Measurements from ENCODE around the gene STARD3.

The STARD3 gene

GRCh38 chr17:39659279-39660010, 22.5 kb downstream of the STARD3 start:
- no peak for DNase-seq (ENCODE audit: low spot score)

DNA sequence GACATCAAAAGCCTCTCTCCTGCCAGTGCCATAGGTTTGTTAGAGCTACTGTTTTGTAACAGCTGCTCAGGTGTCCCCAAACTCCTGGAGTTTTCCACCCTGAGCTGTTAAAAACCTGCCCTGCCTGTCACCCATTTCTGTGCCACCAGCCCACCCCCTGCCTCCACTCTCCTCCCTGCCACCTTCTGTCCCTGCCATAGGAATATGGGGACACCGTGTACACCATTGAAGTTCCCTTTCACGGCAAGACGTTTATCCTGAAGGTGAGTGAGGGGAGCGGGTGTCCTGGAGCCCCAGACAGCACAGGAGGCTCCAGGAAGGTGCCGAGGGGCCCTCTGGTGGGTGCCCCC, 23.0 kb downstream of the STARD3 start:
- no peak for DNase-seq (ENCODE audit: low spot score)

DNA sequence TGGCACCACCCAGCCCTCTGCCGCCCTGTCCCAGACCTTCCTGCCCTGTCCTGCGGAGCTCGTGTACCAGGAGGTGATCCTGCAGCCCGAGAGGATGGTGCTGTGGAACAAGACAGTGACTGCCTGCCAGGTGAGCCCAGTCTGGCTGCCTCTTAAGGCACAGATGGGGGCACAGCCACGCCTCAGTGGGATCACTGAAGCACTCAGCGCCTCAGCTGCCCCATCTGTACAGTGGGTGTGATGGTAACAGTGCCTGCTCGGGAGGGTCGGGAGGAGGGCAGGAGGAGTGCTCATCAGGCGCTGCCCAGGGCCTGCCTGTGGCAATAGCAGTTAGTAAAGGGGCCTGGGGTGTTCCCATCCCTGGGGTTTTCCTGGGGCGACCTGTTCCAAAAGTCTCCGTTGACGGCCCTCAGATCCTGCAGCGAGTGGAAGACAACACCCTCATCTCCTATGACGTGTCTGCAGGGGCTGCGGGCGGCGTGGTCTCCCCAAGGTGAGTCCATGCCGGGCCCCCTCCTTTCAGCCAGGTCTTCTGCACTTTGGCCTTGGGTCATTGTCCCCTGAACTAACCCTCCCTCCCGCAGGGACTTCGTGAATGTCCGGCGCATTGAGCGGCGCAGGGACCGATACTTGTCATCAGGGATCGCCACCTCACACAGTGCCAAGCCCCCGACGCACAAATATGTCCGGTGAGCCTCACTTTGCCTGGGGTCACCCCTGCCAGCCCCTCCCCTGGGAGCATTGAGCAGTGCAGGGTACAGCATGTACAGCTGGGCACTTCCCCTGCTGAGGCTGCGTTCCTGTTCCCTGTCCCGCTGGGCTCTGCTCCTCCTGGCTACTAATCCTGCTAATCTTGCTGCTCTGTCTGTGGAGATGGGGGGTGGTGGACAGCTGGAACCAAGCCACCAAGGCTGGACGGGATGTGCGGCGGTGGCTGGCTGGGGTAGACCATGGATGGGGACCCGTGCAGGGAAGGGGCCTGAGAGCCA, 23.7 kb downstream of the STARD3 start:
- no peak for DNase-seq (ENCODE audit: low spot score)

GRCh38 chr17:39661744-39662541, 25.0 kb downstream of the STARD3 start:
- DNase-seq (ENCODE audit: low spot score): no peak

GRCh38 chr17:39662551-39663339, 25.8 kb downstream of the STARD3 start:
- DNase-seq (ENCODE audit: low spot score): no peak

DNA sequence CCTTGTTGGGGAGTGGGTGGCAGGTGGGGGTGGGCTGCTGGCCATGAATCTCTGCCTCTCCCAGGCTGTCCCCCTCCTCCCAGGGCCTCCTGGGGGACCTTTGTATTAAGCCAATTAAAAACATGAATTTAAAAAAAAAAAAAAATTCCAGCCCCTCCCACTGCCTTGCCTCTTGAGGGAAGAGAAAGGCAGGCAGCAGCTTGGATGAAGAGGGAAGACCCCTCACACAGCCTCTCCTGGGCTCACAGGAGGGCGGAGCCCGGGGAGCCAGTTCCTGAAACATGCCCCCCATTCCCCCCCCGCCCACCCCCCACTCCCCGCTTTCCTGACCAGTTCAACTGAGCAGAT, 26.4 kb downstream of the STARD3 start:
- no peak for DNase-seq (ENCODE audit: low spot score)

DNA sequence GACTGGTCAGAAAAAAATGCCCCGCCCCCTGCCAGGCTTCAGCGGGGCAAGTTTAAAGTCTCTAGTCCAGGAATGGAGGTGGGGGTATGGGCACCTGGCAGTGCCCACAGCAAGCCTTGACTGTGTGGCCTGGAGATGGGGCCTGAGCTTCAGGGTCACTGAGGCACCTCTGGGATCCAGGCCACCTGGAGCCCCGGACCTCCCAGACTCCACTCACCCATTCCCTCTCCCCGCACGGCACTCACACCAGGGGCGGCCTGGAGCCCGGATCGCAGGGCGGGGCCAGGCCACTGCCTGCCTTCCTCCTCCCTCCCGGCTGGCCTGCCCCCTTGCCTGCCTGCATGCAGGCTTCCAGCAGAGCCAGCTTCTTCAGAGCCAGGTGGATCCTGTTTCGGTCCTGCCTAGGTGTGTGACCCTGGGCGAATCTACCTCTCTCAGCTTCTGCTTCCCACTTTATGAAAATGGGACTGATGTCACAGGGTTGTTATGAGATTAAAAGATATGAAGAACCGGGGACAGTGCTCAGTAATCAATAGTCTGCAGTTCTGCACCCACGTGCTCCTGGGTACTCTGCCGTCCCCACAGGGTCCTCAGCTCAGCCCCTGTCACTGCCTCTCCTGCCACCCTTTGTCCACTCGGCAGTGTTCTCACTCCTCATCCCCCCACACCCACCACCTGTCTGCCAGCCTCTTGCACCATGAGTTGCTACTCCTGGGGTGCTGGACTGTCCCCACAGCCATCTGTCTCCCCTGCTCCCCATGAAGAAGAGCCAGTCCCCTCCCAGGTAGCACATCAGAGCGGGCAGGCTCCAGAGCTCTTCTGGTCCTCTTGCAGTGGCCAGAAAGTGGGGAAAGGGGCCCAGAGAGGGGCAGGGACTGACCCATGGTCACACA, 27.0 kb downstream of the STARD3 start:
- DNase-seq (ENCODE audit: low spot score): no peak

GRCh38 chr17:39664581-39665561, 27.9 kb downstream of the STARD3 start, which contains the start of gene TCAP:
Gene TCAP (plus strand): TSS chr17:39665349. CDS start chr17:39665360, 11 bp downstream.
- no peak for DNase-seq (ENCODE audit: low spot score)

GRCh38 chr17:39665642-39666224, 28.8 kb downstream of the STARD3 start:
- no peak for DNase-seq (ENCODE audit: low spot score)

DNA sequence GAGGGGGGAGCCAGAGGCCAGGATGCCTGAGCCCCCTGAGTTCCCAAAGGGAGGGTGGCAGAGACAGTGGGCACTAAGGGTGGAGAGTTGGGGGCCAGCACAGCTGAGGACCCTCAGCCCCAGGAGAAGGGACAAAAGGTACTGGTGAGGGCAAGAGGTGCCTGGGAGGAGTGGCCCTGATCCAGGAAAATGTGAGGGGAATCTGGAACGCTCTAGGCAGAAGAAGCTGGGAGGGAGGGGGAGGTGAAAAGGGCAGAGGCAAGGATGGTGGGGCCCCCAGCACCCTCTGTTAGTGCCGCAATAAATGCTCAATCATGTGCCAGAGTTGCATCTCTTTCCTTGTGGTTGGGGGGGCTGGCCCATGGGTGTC, 29.3 kb downstream of the STARD3 start:
- DNase-seq (ENCODE audit: low spot score): no peak

DNA sequence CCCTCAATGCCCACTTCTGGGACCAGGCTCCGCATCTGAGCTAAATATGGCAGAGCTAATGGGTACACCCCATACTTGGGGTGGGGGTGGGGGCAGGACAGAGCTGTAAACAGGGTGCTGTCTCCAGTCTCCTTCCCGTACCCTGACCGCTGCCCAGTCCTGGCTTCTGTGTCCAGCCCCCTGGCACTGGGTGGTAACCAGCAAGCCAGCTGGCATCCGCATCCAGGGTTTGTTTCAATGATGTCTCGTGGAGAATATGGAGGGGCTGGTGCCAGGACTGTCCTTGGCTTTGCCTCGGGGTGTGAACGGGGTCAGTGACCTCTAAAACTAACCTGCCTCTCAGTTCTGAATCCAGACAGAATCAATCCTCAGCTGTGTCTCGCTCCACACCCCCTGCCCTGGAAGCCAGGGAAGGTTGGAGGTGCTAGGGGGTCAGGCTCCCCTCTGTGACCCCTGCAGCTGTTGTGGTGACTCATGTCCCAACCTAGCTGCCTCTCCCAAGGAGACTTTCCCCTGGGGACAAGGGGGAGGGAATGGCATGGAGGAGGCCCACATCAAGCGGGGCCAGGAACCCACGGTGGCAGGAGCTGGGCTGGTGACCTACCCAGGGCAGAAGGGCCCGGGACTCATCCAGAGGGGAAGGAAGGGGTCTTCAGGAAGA, 29.8 kb downstream of the STARD3 start:
- DNase-seq (ENCODE audit: low spot score): no peak

DNA sequence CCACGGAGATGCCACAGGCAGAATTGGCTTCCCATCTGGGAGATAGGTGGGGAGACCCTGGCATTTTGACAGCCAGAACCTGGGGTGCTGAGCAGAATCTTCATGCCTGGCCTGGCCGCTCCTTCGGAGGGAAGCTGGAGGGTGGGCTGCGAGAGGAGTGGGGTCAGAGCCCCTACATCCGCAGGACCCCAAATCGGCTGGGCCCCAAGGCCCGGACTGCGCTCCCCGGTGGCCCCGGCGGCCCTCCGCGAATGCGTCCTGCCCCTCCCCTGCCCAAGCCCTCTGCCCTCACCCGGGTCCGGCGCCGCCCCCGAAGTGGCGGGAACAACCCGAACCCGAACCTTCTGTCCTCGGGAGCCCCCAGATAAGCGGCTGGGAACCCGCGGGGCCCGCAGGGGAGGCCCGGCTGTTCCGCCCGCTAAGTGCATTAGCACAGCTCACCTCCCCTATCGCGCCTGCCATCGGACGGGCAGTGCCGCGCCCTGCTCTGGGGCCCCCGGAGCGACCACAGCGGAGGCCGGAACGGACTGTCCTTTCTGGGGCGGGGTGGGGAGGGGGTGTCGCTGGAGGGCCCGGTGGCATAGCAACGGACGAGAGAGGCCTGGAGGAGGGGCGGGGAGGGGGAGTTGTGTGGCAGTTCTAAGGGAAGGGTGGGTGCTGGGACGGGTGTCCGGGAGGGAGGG, 30.5 kb downstream of the STARD3 start:
- no peak for DNase-seq (ENCODE audit: low spot score)

GRCh38 chr17:39667945-39668924, 31.3 kb downstream of the STARD3 start, which contains the start of gene PNMT:
Gene PNMT (plus strand): TSS chr17:39668453. CDS start chr17:39668476, 23 bp downstream.
- peak; percentile 68 for DNase-seq (ENCODE audit: low spot score)

- DNase-seq (ENCODE audit: low spot score): no peak
These were observed 33.2 kb downstream of the STARD3 start for GRCh38 chr17:39669897-39670735.

GRCh38 chr17:39670746-39671145, 33.8 kb downstream of the STARD3 start:
- no peak for DNase-seq (ENCODE audit: low spot score)
